PC-3 (cell line): ENCODE measurements around the gene C2orf15. TPM values are rescaled to one million over a fixed set of nuclear protein-coding genes. Genes with fewer than 3 reads are reported as not detected.

Experiments used
- ATAC-seq: fragments of 200-7000 bp; cut with Tn5 transposase; 2 replicates; pipeline ENCODE4 v1.9.1; 2020; ENCODE audit warnings: mild to moderate bottlenecking, moderate library complexity
- BruUV-seq: library from RNA; stranded (reverse); fragments of 400-500 nt; replicated peaks from 2 replicates; lab custom pipeline; 2021; lab: Mats Ljungman, UMichigan
- CTCF ChIA-PET: fragments of 300-600 bp; sonication (Branson Sonifier 250); formaldehyde crosslinking; loops from one replicate; lab custom pipeline; 2022; ENCODE audit warnings: antibody characterized with exemption; lab: Charles Lee
- POLR2A ChIA-PET: fragments of 300-600 bp; sonication (Branson Sonifier 250); formaldehyde crosslinking; loops from one replicate; lab custom pipeline; 2022; ENCODE audit warnings: antibody characterized with exemption; ENCODE audit not compliant: unreplicated experiment; lab: Charles Lee
- DNase-seq: peaks from one replicate; pipeline ENCODE4 v3.0.0-alpha.2; 2015
- H2AFZ ChIP-seq: fragments of 300-600 bp; sonication (generic); 2 replicates; pipeline ENCODE4 v1.6.0; 2016; ENCODE audit warnings: antibody characterized with exemption, low read length
- H3F3A ChIP-seq: fragments of 300-600 bp; sonication (generic); one replicate; pipeline ENCODE4 v1.6.0; 2017; ENCODE audit warnings: antibody characterized with exemption, low read length, control low read depth, mild to moderate bottlenecking; ENCODE audit not compliant: unreplicated experiment
- H3K27ac ChIP-seq: fragments of 300-600 bp; sonication (generic); 2 replicates; pipeline ENCODE4 v1.5.1; 2016; ENCODE audit warnings: mild to moderate bottlenecking, low read length
- H3K27me3 ChIP-seq: fragments of 300-600 bp; sonication (generic); 2 replicates; pipeline ENCODE4 v1.6.1; 2016; ENCODE audit warnings: low read length, mixed read lengths
- H3K36me3 ChIP-seq: fragments of 300-600 bp; sonication (generic); 2 replicates; pipeline ENCODE4 v1.6.1; 2016; ENCODE audit warnings: low read depth, mixed run types, low read length, mixed read lengths
- H3K4me1 ChIP-seq: fragments of 300-600 bp; sonication (generic); 2 replicates; pipeline ENCODE4 v1.5.1; 2016; ENCODE audit warnings: low read length; ENCODE audit not compliant: insufficient read depth
- H3K4me2 ChIP-seq: fragments of 300-600 bp; sonication (generic); 2 replicates; pipeline ENCODE4 v1.6.0; 2016; ENCODE audit warnings: low read length
- H3K4me3 ChIP-seq: fragments of 300-600 bp; sonication (generic); 2 replicates; pipeline ENCODE4 v1.5.1; 2016; ENCODE audit warnings: mild to moderate bottlenecking, low read length, mixed read lengths
- H3K79me2 ChIP-seq: fragments of 300-600 bp; sonication (generic); 2 replicates; pipeline ENCODE4 v1.6.1; 2017; ENCODE audit warnings: low read length, mixed read lengths
- H3K9ac ChIP-seq: fragments of 300-600 bp; sonication (generic); 2 replicates; pipeline ENCODE4 v1.6.0; 2016; ENCODE audit warnings: mild to moderate bottlenecking, low read length
- H3K9me2 ChIP-seq: fragments of 300-600 bp; sonication (generic); replicated peaks from 2 replicates; pipeline ENCODE4 v1.6.1; 2016; ENCODE audit warnings: mixed run types, low read length, mixed read lengths
- H3K9me3 ChIP-seq: fragments of 300-600 bp; sonication (generic); 2 replicates; pipeline ENCODE4 v1.6.1; 2016; ENCODE audit warnings: low read length, mixed read lengths
- H4K20me1 ChIP-seq: fragments of 300-600 bp; sonication (generic); 2 replicates; pipeline ENCODE4 v1.6.1; 2016; ENCODE audit warnings: low read length, mixed read lengths
- EZH2 ChIP-seq: fragments of 300-600 bp; sonication (generic); IDR thresholded peaks from one replicate; pipeline ENCODE4 v1.6.1; 2017; ENCODE audit warnings: antibody characterized with exemption, mild to moderate bottlenecking, low read length; ENCODE audit not compliant: unreplicated experiment
- EZH2phosphoT487 ChIP-seq: fragments of 300-600 bp; sonication (generic); IDR thresholded peaks from 2 replicates; pipeline ENCODE4 v1.6.1; 2018; ENCODE audit warnings: mild to moderate bottlenecking, antibody characterized with exemption, low read length, borderline replicate concordance
- intact Hi-C: fragments of 100-400 bp; cut with micrococcal nuclease; formaldehyde crosslinking; loops from 2 replicates; pipeline ENCODE4 v1.9.0; 2023
- total RNA-seq: library from RNA; depleted of rRNA; stranded (reverse); fragments of >200 nt; gene quantifications from 2 replicates; pipeline ENCODE4 v1.2.3, GENCODE V29; 2014
- TF ChIP-seq, protein P1 (sequence below): fragments of 300-600 bp; sonication (generic); conservative IDR thresholded peaks from 2 replicates; pipeline ENCODE4 v1.5.1; 2017; ENCODE audit warnings: antibody characterized with exemption, low read depth, mild to moderate bottlenecking, low read length

C2orf15 gene
- total RNA-seq, 1 experiment from 2014 or later = 4.4 TPM

DNA sequence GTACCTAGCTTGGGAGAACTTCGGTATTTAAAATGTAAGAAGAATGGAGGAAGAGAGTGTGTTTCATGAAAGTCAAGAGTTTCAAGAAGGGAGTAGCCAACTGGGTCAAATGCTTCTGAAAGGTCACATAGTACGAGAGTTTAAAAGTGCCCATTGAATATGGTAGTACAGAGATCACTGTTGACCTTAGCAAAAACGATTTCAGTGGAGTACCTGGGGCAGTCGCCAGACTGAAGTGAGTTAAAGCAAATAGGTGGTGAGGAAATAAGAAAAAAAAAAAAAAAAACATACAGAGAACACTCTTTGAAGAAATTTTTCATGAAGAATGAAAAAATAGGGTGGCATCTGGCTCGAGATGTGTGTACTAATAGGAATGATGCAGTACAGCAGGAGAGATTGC is 24.7 kb downstream of the C2orf15 start:
- Histone ChIP-seq H2AFZ (no peak overlapping the region), H3K79me2 (no peaks in the 10 kb centered on the region), H3F3A (no peaks in the 10 kb centered on the region), H3K4me3 (no peak overlapping the region), H3K27me3 (no peaks in the 10 kb centered on the region), H3K27ac (no peak overlapping the region), H3K9me2 (no peaks in the 10 kb centered on the region), H3K36me3 (peaks cover 29% of the 10 kb centered on the region; the same call in 1 of the 2 replicates), H3K4me1 (no peaks in the 10 kb centered on the region), H3K4me2 (no peak overlapping the region), H4K20me1 (no peaks in the 10 kb centered on the region), H3K9me3 (no peaks in the 10 kb centered on the region), H3K9ac (no peak overlapping the region)
- TF ChIP-seq, protein P1, sequence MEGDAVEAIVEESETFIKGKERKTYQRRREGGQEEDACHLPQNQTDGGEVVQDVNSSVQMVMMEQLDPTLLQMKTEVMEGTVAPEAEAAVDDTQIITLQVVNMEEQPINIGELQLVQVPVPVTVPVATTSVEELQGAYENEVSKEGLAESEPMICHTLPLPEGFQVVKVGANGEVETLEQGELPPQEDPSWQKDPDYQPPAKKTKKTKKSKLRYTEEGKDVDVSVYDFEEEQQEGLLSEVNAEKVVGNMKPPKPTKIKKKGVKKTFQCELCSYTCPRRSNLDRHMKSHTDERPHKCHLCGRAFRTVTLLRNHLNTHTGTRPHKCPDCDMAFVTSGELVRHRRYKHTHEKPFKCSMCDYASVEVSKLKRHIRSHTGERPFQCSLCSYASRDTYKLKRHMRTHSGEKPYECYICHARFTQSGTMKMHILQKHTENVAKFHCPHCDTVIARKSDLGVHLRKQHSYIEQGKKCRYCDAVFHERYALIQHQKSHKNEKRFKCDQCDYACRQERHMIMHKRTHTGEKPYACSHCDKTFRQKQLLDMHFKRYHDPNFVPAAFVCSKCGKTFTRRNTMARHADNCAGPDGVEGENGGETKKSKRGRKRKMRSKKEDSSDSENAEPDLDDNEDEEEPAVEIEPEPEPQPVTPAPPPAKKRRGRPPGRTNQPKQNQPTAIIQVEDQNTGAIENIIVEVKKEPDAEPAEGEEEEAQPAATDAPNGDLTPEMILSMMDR = no peak
- TF ChIP-seq EZH2 = no peak
- no peak for DNase-seq
- no peak for ATAC-seq
- ChIA-PET POLR2A (no interaction called here), CTCF (no interaction called here)
- intact Hi-C loops = no loop called here
- no TSS peak for BruUV-seq

DNA sequence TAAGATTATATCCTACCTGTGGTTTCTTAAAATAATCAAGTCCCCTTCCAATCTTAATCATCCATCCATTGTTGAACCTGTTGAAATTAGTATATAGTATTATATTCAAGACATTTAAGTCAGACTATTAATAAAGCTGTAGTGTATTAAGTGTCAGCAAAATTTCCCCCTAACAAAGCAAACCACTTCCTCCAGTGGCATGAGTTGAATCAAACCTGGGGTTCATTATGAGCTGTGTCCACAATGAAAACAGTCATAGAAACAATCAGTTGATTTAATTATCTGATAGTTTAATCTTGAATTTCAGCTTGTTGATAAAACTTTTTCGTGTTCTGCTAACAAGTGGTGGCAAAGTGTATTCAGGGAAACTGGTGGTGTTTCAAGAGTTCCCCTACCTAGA is 28.0 kb downstream of the C2orf15 start:
- ChIA-PET CTCF (no interaction called here), POLR2A (interaction anchor here (0.6 kb wide), 2 partner anchors 111 to 1125 kb away, joined by 3 to 6 read pairs; no protein-coding TSS in a partner anchor)
- Histone ChIP-seq H3K27me3 (no peaks in the 10 kb centered on the region), H3K79me2 (no peaks in the 10 kb centered on the region), H3F3A (no peaks in the 10 kb centered on the region), H3K4me1 (no peaks in the 10 kb centered on the region), H3K9me2 (no peaks in the 10 kb centered on the region), H3K4me3 (no peak overlapping the region), H3K9ac (no peak overlapping the region), H3K36me3 (peaks cover 24% of the 10 kb centered on the region; the same call in 1 of the 2 replicates), H3K4me2 (no peak overlapping the region), H2AFZ (no peak overlapping the region), H3K27ac (no peak overlapping the region), H4K20me1 (no peaks in the 10 kb centered on the region), H3K9me3 (no peaks in the 10 kb centered on the region)
- TF ChIP-seq EZH2 (no peak), EZH2phosphoT487 (no peak)
- TF ChIP-seq, protein P1 = no peak
- DNase-seq = no peak
- BruUV-seq = no TSS peak
- intact Hi-C loops = no loop called here
- ATAC-seq = no peak

- H4K20me1 ChIP-seq = no peaks in the 10 kb centered on the region
- no peak overlapping the region for H3K4me2 ChIP-seq
- ChIA-PET POLR2A (no interaction called here), CTCF (no interaction called here)
- intact Hi-C loops = no loop called here
- no TSS peak for BruUV-seq
- H3F3A ChIP-seq = no peaks in the 10 kb centered on the region
- DNase-seq (no peak), ATAC-seq (no peak)
- H3K9ac ChIP-seq = no peak overlapping the region
- no peaks in the 10 kb centered on the region for H3K9me2 ChIP-seq
- H3K4me3 ChIP-seq = no peak overlapping the region
- TF ChIP-seq EZH2phosphoT487 (no peak), EZH2 (no peak)
- TF ChIP-seq, protein P1 = no peak
- H2AFZ ChIP-seq = no peak overlapping the region
- H3K36me3 ChIP-seq = peaks cover 24% of the 10 kb centered on the region; the same call in 1 of the 2 replicates
- H3K27ac ChIP-seq = no peak overlapping the region
- H3K27me3 ChIP-seq = no peaks in the 10 kb centered on the region
- H3K79me2 ChIP-seq = no peaks in the 10 kb centered on the region
- no peaks in the 10 kb centered on the region for H3K9me3 ChIP-seq
- H3K4me1 ChIP-seq = no peaks in the 10 kb centered on the region
Measured at GRCh38 chr2:99171377-99172140, 30.1 kb downstream of the C2orf15 start.
